ENCODE measurements around the gene B3GALT6.

- TF ChIP-seq, protein P1, sequence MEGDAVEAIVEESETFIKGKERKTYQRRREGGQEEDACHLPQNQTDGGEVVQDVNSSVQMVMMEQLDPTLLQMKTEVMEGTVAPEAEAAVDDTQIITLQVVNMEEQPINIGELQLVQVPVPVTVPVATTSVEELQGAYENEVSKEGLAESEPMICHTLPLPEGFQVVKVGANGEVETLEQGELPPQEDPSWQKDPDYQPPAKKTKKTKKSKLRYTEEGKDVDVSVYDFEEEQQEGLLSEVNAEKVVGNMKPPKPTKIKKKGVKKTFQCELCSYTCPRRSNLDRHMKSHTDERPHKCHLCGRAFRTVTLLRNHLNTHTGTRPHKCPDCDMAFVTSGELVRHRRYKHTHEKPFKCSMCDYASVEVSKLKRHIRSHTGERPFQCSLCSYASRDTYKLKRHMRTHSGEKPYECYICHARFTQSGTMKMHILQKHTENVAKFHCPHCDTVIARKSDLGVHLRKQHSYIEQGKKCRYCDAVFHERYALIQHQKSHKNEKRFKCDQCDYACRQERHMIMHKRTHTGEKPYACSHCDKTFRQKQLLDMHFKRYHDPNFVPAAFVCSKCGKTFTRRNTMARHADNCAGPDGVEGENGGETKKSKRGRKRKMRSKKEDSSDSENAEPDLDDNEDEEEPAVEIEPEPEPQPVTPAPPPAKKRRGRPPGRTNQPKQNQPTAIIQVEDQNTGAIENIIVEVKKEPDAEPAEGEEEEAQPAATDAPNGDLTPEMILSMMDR (IDR thresholded peaks at IDR 0.05): no peak
- no peak for TF ChIP-seq POLR2A (IDR thresholded peaks at IDR 0.05)
Observed at GRCh38 chr1:1208713-1209433, 23.2 kb upstream of the B3GALT6 start.

All from body of pancreas (tissue), 4 donors.